GM18526 (cell line): ENCODE measurements around the gene MYOZ3.

Source experiments
- POLR2A ChIP-seq: IDR thresholded peaks from 3 replicates; pipeline ENCODE4 v1.6.1; 2011; ENCODE audit not compliant: insufficient read length; ENCODE audit errors: extremely low read depth

The MYOZ3 gene

GRCh38 chr5:150658699-150659265, 2.3 kb upstream of the MYOZ3 start:
- TF ChIP-seq POLR2A = no peak

GRCh38 chr5:150659360-150660107, 1.5 kb upstream of the MYOZ3 start:
- no peak for TF ChIP-seq POLR2A

- no peak for TF ChIP-seq POLR2A
Observed at GRCh38 chr5:150660108-150660831, 781 bp upstream of the MYOZ3 start.

GRCh38 chr5:150661821-150662596, 958 bp downstream of the MYOZ3 start:
- no peak for TF ChIP-seq POLR2A

GRCh38 chr5:150662731-150663516, 1.9 kb downstream of the MYOZ3 start:
- no peak for TF ChIP-seq POLR2A

GRCh38 chr5:150663936-150664335, 2.9 kb downstream of the MYOZ3 start:
- no peak for TF ChIP-seq POLR2A

GRCh38 chr5:150665044-150665443, 4.0 kb downstream of the MYOZ3 start:
- TF ChIP-seq POLR2A = no peak

- TF ChIP-seq POLR2A = no peak
Observed at GRCh38 chr5:150670275-150670947, 9.4 kb downstream of the MYOZ3 start.

GRCh38 chr5:150670948-150671310, 9.9 kb downstream of the MYOZ3 start:
- TF ChIP-seq POLR2A = no peak

GRCh38 chr5:150671509-150672236, 10.6 kb downstream of the MYOZ3 start:
- no peak for TF ChIP-seq POLR2A

GRCh38 chr5:150672237-150672883, 11.3 kb downstream of the MYOZ3 start:
- no peak for TF ChIP-seq POLR2A

GRCh38 chr5:150672884-150673275, 11.8 kb downstream of the MYOZ3 start:
- no peak for TF ChIP-seq POLR2A

GRCh38 chr5:150674341-150674821, 13.3 kb downstream of the MYOZ3 start:
- TF ChIP-seq POLR2A = no peak

- TF ChIP-seq POLR2A = no peak
Observed at GRCh38 chr5:150675069-150675468, 14.0 kb downstream of the MYOZ3 start.
